ENCODE measurements around the gene ZNF467.

ZNF467 gene

DNA sequence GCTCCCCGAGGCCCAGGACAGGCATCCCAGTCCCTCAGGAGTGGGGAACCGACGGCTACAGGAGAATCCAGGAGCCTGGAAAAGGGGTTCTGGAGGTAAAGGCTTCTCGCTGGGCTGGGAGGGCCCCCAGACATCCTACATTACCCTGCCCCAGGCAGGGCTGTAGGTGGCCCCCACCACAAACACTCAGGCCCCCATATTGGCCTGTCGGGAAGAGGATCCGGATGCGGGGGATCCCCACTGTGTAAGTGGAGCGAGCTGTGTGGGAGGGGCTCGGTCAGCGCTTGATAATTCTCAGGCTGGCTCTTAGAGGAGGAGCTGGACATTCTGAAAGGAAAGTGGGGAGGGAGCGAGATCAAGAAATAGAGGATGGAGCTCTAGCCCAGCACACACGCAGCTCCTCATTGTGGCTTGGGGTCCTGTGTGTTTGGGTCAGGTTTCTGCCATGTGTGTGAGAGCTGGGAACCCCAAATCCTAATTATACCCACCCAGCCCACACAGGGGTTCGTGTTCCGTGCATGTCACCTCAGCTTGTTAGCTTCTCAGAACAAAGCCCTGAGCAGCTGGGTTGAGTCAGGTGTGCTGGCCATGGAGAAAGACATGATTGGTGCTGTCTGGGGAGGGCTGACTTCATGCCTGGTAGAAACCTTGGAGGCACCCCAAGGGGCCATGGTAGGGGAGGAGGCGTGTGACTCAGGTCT, 49.4 kb downstream of the ZNF467 start:
- DNase-seq = no peak

DNA sequence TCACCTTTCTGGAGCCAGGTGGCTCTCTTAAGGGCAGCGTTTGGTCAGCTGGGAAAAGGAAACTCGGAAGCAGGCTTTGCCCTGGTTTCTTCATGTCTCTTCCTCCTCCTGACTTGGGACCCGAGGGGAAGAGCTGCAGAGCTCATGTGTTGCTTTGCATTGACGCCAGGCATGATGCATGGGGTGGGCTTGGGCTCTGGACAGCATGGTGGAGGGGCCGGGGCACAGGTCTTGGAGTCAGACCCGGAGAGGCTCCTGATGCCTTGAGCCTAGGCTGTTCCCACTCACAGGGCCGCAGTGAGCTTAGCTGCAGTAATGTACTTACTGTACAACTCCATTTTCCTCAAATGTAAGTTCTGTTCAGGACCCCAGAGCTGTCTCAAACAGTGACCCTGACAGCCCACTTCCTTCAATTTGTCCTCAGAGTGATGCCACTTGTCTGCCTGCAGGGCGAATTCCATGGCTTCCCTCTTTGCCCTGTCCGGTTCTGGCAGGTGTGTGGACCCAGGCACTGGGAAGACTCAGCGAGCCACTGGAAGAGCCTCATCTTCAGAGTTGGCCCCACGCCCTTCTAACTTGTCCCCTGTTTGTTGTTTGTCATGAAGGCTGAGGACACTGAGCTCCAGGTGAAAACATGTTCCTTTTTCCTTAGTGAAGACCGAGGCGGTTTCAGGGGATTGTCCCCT, 50.2 kb downstream of the ZNF467 start:
- DNase-seq = no peak

DNA sequence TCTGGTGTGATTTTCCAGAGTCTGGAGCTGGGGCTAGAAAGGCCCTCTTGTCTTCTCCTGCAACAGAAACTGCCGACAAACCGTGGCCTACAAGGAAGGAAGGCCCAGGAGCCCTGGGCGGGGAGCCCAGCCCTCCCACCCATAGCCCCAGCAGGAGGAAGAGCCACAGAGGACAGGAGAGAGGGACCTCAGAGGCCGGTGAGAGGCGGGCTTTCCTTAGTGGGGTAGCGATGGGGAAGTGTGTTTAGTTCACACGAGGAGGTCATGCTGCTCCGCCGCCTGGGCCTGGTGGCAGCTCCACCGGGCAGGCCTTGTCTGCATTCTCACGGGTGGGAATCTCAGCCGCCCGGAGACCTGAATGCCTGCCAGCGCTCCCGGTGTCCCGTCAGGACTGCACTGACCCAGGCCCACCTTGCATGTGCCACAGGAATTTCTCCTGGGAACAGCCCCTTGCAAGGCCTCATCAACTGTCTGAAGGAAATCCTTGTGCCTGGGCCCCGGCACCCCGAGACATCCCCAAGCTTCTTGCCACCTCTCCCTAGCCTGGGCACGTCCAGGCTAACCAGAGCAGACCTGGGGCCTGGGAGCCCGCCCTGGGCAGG, 50.9 kb downstream of the ZNF467 start:
- DNase-seq = no peak

DNA sequence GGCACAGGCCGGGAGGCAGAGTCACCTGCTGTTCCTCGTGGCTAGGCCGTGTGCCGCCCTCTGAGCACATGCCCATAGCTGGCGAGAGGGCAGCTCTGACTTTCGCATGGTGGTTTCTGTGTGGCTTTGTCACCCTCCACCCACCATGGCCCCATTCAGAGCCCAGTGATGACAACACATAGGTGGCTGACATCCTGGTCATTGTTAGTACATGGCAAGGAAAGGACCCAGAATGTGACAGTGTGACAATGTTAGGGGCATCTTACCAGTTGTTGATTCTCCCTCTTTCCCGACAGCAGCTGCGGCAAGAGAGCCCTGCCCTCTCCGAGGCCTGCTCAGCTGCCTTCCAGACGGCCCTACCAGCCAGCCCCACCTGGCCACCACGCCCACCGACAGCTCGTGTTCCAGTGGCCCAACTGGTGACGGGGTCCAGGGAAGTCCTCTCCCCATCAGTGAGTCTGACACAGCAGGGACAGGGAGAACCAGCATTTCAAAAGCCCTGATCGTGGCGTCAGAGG, 52.2 kb downstream of the ZNF467 start:
- no peak for DNase-seq

DNA sequence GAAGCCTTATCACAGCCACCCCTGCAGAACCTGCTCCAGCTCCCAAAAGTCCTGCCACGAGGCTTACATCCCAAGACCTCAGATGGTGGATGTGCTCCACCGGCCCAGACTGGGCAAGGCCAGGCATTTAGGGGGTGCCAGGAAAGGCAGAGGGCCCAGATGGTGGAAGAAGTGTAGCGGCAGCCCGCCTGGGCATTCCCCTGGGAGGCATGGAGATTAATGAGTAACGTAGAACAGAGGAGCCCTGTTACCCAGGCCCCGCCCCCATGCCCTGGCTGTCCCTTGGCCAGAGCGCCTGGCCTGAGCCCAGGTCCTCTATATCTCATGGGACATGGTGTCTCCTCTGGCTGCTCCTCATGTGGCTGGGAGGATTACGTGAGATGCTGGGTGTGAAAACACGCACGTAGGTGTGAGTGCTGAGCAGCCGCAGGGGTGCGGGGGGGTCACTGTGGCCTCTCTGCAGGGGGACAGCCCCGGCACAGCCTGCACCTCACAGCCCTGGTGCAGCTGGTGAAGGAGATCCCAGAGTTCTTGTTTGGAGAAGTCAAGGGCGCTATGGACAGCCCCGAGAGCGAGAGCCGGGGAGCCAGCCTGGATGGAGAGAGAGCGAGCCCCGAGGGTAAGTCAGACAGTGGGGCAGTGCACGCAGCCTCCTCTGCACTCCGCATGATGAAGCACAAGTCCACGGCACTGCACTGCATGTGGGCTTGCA, 52.9 kb downstream of the ZNF467 start:
- no peak for DNase-seq

DNA sequence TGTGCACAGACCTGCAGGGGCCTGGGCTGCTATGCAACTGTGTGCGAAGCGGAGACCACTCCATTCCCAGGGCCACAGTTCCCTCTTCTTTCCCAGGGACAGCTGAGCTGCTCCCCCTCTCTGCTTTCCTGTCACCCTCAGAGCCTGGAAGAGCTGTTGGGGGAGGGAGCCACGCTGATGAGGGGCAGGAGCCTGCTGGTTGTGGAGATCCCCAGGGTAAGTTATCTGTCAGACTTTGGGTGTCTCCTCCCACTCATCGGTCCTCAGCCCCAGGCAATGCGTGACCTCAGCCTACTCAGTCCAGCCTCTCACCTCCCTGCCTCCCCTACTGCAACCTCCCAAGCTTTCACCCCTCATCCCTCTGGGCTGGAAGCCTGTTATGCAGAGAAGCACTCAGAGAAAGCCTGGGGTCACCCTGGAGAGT, 53.5 kb downstream of the ZNF467 start:
- no peak for DNase-seq

DNA sequence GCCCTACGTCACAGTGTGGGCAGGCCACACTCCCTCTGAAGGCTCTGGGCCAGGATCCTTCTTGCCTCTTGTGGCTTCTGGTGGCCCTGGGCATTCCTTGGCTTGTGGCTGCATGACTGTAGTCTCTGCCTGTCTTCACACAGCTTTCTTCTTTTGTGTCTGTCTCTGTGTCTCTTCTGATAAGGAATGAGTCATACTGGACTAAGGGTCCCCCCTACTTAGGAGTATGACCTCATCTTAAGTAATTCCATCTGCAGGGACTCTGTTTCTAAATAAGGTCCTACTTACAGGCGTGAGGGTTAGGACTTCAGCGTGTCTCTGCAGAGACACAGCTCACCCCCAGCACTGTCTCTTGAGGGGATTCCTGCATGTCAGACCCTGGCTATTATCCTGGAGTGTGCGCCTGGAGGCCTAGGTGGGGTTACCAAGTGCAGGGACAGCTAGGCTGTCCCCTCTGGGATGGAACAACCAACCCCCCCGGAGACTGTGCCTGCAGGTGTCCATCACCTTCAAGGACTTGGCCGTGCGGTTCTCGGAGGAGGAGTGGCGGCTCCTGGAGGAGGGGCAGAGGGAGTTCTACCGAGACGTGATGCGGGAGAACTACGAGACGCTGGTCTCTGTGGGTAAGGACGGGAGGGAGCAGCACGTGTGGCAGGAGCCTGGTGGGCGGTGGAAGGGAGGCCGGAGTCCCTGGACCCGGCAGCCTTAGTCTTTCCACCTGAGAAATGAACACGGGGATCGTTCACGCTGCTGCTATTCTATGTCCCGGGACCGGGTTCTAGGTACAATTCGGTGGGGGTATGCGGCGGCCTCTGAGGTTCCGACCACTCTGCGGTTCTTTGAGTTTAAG, 54.1 kb downstream of the ZNF467 start:
- no peak for DNase-seq

DNA sequence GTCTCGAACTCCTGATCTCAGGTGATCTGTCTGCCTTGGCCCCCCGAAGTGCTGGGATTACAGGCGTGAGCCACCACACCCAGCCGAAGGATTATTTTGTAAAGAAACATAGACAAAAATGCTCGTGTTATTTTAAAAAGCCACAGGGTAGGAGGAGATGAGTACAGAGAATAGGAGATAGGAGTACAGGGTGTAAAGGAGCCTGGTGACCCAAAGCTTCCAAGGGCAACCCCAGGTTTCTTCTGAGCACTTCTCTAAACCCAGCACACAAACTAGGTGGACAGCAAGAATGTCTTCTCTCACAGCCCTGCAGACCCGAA, 54.7 kb downstream of the ZNF467 start:
- no peak for DNase-seq

DNA sequence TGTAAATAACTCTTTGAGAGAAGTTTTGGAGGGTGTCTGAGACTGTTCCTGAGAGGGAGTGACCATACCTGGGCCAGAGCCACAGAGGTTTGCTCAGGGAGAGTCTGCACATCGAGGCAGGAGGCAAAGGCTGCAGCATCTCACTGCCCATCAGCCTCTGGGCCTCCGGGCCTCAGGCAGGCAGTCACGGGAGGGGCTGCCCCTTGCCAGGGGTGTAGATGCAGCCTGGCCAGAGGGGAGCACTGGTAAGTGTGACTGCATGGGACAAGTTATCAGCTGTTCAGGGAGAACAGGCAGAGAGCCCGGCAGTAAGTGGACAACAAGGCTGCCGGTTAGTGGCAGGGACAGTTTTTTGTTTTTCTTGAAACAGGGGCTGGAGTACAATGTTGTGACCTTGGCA, 55.9 kb downstream of the ZNF467 start:
- DNase-seq = no peak

DNA sequence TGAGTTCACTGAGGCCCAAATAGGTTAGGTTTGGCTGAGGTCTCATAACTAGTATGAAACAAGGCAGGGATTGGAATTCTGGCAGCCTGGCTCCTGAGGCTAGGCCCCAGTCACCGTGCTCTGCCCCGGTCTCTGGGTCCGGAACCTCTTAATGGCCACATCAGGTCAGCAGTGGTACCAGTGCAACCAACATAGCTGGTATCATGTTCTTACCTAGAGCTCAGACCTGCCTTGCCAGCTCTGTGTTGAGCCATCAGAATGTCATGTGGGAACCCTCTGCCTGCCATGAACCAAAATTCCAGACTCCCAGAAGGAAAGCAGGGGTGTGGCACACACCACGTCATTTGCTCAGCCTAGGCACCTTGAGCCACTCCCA, 56.5 kb downstream of the ZNF467 start:
- no peak for DNase-seq

DNA sequence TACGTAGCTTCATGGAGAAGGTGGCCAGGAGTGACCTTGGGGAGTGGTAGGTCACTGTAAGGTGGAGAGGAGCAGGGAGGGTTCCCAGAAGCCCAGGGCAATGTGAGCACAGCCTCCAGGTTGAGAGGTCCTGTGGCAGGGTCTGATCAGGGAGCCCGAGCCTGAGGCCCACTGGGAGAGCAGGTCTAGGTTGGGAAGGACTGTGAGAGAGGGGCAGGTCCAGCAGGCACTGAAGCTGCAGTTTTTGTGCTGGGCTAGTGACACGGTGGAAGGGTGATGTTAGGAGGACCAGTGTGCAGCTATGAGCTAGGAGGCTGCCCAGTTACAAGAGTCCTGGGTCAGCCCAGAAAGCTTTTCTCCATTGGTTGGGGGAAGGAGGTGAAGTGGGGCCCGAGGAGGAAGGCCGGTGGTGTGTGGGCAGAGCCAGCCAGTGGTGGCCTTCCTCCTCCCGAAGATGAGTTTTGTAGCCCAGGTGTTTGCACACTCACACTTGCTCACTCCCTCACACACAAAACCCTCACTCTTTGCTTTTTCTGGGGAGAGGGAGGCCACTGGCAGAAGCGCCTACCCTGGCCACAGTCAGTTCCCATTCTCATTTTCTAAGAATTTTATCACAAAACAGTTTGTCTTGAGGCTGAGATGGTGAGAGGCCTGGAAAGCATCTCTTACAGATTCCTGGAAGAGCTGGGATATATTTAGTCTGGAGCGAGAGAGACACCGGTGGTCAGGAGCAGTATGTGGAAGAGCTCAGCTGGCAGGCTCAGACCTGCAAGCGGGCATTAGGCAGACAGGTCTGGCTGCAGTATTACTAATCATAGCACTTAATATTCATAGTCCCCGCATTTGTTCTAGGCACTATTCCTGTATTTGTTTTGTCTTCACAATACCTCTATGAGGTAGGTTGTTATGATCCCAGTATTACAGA, 57.1 kb downstream of the ZNF467 start:
- DNase-seq = no peak

DNA sequence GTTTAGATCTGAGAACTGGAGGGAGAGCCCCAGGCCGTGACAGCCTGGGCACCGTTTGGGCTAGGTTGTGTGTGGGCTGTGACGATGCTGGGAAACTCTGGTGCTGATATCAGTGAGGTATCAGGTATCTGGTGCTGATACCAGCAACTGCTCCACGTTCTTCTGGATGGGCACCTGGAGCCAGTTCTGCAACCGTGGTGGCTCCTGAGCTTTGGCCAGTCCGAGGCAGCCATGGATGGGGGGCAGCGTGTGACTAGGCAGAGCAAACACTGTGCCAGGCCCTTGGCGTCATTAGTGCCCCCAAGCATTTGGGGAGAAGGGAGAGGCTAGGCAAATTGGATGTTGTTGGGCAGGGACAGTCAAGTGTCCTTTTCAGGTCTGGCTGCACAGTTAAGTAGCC, 57.9 kb downstream of the ZNF467 start:
- DNase-seq = no peak

DNA sequence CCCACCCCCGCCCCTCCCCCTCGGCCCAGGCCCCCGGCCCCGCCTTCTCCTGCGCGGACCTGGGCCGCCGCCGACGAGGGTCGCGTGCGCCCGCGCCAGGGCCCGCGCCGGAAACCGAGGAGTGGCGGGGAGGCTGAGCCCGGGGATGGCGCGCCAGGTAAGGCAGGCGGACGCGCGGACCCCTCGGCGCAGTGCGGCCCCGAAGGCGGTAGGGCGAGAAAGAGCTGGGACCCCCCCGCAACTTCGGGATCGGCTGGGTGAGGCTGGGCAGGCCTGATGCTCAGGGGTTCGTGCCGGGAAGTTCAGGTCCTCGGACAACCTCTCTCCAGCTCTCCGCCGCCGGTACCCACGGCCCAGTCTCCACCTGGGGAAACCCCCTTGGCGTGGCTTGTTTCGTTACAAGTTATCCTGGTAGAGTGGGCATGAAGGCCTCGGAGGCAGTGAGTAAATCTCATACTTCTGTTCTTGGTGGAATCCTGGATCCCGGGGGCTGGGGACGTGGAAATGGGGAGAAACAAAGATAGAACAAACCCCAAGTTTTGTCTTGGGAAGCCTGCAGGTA, 58.4 kb downstream of the ZNF467 start:
- no peak for DNase-seq

Data from NCI-H2081 treated with DMSO at 0.1 percent for 48 hours (cell line).